ENCODE data around the gene PPP1R15B.

Gene PPP1R15B

DNA sequence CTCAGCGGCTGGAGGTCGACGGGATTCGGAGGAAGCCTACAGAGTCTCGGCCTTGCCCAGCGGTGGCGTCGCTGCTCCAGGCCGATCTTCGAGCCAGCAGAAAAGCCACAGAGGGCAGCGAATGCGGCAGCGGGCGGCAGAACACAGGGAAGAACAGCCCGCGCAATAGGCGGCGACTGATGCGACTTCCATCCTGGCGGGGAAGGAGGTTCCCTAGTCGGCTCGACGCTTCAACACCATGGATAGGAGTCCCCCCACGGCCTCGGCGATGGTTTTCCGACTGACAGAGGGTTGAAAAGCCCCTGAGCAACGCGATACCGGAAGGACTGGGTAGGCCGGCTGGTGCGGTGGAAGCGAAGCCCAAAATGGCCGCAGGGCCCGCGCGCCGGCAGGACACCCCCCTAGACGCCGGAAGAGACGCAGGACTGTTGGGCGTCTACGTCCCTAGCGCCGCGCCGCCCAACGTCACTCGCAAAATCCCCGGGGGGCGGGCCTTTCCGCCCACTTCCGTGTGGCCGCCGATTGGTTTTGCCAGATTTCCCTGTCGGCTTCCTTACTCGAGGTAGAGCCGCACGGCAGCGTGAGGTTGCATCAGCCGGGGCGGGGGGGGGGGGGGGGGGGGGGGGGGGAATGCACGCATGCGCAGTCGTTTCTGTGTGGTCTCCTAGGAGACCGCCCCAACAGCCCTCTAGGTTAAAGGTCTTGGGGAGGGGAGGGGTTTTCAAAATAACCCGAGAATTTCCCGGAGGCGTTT lies at the start of gene PPP1R15B:
TSS of gene PPP1R15B (minus strand) at position 367 of the 754 bp plus-strand sequence. CDS start 406 bp downstream, outside the sequence.
- peak; percentile 45 for FAIRE-seq
- DNase-seq (ENCODE audit: low spot score): peak; percentile 97

DNA sequence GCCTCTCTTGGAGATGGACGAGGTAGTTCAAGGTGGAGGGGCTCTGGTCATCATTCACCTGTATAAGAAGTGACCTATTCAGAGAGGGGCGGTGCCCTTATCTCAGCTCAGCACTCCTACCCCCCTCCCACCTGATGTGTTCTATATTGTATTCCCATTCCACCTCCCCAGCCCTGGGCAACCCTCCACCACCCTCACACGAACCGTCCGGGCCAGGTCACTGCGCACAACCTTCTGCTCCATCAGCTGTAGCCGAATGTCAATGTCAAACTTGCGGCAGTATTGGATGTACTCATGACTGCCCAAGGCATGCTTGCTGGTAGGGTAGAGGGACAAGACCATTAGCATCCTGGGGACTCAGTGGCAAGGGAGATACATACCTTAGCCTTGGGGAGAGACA lies 48.7 kb upstream of the PPP1R15B start:
- DNase-seq (ENCODE audit: low spot score): no peak
- FAIRE-seq: no peak

DNA sequence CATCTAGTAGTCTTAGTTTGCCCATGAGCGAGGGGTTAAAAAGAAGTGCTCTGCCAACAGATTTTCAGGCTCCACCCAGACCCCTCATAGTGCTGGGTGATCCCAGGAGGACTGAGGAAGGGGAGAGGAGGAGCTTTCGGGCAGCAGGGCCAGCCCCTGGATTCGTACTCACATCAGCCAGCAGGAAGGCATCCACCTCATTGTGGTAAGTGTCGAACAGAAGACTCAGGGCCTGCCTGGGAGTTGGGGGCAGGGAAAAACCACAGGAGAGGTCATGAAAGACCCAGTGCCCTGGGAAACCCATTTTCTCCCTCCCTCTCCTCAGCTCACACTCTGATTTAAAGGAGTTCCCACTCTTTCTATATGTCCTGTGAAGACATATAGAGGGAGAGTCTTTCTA lies 48.1 kb upstream of the PPP1R15B start:
- no peak for DNase-seq (ENCODE audit: low spot score)

DNA sequence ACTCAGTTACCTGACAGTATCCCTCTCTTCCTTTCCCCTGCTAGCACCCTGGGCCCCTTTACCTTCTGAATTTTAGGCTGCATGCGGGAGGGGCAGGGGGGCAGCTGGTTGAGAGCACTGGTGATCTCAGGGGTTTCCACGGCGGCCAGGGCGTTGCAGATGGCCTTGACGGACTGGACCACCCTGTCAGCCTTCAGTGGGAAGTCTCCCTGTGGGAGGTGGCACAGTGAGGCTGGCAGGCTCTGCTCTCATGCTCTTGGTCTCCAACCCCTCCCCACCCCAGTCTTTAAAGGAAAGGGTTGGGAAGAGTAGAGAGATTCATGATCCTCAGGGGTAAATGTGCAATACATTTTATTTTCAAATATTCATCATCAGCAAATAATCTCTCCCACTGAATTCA lies 46.0 kb upstream of the PPP1R15B start:
- FAIRE-seq: no peak
- DNase-seq (ENCODE audit: low spot score): no peak

More for the DNA sequence above, 48.1 kb upstream of the PPP1R15B start:
- FAIRE-seq: no peak

DNA sequence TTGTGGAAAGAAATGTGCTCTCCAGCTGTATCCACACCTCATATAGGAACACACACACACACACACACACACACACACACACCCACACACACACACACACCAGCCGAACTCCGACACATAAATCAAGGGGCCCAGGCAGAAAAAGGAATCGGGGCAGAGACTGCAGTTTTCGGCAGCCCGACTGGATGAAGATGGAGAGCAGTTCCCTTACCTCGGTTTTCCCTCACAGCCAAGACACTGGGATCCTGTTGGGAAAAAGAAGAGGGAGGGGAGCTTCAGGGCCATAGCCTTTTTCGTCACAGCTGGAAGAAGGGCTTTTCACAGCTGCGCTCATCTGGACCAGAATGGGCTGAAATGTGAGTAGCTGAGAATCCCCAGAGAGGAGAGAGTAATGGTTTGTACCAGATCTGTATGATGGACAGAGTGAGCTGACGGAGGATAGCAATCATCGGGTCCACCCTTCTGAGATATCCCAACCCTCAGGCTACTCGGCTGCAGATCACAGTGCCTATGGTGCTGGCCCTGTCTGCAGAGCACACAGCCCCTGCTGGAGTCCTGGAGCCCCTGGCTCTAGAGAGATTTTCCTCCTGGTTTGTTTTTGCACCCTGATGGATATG lies 45.3 kb upstream of the PPP1R15B start:
- DNase-seq (ENCODE audit: low spot score) (no peak), FAIRE-seq (no peak)

DNA sequence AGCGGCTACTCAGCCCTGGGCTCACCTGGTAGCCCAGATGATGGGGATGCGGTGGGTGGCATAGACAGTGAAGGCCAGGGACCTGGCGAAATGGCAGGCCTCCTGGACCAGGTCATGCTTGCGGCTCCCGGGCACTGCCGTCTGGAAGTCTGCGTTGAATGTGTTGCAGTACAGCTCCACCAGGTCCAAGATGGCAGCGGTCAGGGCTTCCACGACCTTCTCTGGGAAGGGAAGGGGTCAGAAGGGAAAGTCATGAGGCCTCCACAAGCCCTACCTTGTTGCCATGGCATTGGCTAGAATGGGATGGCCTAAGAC lies 44.2 kb upstream of the PPP1R15B start:
- DNase-seq (ENCODE audit: low spot score): no peak
- FAIRE-seq: no peak

DNA sequence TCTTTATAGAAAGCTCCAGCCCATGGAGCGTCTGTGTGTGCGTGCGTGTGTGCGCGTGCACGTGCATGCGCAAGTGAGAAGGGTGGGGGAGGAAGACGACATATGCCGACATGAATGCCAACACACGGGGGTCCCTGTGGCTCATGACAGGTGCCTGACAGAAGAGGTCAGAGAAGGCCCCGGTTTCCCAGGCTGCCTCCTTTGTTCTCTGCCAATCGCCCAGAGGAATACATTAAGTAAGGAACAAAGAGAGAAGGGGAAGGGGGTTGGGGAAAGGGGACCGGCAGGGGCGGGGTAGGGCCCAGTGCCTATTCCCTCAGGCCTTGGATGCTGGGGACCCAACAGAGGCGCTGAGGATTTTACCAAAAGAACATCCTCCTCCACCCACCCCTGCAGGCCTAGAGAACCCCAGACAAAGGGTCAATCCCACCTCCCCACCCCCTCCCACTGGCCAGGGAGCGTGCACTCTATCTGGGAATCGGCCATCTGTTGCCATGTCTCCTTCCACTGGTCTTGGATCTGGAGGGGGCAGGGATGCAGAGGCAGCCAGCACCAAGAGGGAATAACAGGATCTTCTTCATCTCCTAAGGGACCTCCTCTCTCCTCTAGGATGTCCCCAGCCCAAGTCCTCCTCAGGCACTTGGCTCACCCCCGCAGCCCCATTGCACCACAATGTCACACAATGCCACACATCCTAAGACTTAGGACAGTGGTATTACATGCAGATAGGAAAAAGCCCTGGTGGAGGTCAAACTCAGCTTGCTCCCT lies 43.6 kb upstream of the PPP1R15B start:
- no peak for FAIRE-seq
- DNase-seq (ENCODE audit: low spot score): no peak

DNA sequence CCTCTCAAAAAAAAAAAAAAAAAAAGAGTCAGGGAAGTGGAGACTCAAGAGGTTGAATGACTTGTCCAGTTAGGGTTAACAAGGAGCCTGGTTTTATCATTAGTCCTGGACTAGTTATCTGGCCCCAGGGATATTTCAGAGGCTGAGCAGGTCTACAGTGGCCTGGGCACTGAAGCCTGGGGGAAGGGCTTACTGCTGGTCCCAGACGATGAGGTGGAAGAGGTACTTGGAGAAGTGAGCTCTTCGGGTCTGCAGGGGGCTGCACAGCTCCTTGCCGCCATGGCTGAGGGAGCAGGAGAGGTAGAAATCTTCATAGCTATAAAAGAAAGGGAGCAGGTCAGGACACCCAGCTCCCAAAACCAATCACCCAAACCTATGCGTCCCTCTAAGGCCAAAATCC lies 42.9 kb upstream of the PPP1R15B start:
- no peak for FAIRE-seq
- no peak for DNase-seq (ENCODE audit: low spot score)

DNA sequence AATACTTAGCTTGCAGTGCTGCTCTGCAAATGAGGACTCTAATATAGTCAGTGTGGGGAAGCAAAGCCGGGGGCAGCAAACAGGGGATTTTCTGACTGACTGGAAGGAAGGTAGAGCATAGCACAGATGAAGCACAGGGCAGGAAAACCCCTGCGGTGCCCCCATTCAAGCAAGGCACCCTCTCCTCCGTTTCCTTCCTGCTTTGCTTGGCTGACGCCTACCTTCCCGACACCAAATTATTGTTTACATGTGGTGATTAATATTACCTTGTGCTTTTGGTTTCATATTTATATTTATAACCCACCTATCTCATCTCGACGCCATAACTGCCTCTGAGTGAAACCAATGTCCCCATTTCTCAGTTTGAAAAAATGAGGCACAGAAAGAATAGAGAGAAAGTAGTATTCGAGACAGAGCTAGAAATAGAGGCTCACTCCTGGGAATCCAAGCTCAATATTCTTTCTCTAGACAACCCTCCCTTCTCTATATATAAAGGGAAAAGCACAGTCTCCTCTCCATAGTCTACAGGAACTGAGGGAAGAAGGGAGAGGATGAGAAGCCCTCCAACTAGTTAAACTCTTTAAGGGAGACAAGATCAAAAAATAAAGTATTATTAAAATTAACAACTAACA lies 41.6 kb upstream of the PPP1R15B start:
- FAIRE-seq (no peak), DNase-seq (ENCODE audit: low spot score) (no peak)

DNA sequence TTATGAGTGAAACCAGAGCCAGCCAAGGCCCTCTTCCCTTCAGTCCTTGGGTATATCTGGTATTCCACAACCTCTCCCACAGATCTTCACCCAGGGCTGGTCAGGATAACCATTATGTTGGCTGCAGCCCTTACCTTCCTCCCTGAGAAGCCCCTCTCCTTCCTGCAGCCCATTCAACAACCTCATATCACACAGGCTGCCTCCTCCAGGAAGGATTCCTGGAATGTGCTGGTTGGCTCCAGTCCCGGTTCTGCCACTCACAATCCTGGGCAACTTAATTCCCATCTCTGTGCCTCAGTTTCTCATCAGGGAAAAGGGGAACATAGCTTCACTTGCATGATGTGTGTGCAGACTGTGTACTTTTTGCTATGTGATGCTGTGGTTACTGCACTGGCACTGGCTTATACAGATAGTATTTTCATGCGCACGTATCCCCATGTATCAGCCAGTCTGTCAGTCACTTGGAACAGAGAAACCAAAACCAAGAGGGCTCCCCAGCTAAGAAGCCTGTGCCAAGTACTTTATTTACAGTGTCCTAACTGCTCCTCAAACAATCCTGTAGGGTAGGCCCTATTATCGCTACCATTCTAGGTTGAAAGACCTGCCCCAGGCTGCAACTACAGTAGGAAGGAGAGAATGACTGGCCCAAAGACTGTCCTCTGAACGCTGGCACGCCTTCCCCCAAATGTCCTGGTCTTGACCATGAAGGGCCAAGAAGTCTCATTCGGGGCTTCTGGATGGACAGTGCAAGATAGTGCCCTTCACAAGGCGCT lies 39.9 kb upstream of the PPP1R15B start:
- no peak for DNase-seq (ENCODE audit: low spot score)
- FAIRE-seq: no peak

DNA sequence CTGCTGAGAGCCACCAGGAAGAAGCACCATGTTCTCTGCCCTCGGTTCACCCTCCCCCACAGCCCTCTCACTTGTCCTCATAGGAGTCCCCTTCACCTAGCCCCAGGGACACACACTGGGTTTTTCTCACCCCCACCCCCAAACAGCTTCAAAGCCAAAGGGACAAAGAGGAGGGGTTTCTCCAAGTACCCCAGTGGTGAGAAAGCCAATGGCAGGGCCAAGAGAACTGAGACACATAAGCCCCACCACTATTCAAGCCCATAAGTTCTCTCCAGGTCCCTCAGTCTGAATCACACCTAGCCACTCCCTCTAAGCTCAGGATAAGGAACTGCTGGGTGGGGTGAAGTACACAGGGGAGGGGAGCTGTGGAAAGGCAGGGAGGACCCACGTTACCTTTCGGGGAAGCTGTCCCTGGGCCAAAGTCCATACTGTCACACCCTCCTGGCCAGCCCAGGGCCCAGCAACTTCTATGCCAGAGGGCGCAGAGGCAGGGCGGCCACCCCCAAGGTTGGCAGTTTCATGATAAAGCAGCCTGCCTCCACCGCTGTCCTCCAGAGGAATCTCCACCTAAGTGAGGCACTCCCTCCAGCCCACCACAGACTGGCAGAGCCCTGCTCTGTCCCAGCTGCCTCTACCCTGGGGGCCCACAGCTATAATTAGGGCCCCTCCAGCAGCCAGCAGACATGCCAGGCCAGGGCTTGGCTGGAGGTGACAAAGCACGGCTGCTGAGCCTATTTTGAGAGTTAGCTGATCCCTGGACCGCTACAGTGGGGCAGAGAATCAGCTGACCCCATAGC lies 39.0 kb upstream of the PPP1R15B start:
- DNase-seq (ENCODE audit: low spot score) (no peak), FAIRE-seq (no peak)

DNA sequence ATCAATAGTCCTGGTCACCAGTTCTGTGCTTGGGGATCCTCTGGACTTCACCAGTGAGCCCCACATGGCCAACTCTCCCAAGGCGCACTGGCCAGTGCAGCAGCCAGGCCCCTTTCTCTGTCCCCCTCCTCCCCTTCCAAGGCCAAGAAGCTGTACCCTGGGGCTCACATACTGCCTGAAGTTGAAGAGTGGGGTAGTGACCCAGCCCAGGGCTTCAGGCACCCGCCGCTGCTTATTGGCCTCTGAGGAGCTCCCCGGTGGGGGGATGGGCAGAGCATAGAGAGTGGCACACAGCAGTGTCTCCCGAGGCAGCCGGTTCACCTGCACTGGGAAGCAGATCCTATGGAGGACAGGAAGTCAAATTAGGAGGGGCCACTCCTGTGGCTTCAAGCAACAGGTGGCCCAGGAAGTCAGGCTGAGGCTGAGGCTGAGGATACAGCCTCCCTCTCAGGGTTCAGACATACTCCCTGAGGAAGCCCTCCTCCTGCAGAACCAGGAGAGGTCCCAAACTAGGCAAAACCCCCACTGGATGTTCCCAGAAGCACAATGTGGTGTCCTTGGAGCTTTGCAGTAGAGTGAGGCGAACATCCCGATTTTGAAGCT lies 38.2 kb upstream of the PPP1R15B start:
- no peak for DNase-seq (ENCODE audit: low spot score)
- no peak for FAIRE-seq

DNA sequence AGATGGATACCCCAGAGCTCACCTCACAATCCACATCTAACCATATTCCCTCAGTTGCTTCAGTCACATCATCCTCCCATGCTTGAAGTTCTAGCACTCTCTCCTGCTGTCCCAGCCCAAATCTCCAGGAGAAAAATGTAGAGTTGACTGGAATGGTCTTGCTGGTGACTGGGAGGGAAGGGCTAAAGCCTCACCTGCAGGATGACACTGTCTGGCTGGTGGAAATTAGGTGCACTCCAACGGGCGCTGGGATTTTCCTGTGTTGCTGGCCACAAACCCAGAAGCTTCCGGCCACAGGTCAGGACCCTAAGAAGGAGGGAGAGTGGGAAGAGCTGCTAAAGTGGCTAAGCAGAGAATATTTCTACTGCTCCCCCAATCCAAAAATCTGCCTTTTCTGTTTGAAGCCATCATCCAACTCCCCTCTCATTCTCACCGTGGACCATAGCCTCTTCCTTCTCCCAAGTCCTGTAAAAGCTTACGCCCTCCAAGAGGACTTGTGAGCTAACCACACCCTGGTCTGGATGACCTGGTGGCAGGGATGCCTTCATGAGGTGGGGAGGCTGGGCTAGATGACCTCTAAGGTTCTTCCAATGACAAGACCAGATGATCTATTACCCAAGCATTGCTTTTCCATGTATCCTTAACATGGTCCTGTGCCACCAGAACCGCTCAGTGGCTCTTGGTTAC lies 37.5 kb upstream of the PPP1R15B start:
- DNase-seq (ENCODE audit: low spot score) (no peak), FAIRE-seq (no peak)

DNA sequence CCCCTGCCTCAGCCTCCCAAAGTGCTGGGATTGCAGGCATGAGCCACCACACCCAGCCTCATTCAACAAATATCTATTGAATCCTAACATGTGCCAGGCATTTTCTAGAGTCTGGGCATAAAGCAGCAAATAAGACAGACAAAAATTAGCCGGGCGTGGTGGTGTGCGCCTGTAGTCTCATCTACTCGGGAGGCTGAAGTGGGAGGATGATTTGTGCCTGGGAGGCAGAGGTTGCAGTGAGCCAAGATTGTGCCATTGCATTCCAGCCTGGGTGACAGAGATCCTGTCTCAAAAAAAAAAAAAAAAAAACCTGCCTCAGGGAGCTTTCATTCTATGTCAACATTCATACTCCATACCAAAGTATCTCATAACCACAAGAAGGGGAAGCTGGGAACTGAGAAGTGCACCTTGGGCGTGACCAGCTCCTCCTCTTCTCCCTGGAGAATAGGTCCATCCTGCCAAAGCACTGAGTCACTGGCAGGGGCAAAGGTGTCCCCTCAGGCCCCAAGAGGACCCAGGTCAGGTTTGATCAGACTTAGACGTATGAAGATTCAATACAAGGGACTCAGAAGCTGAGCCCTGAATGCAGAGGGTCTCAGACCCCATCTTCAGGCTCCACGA lies 36.8 kb upstream of the PPP1R15B start:
- peak; percentile 27 for DNase-seq (ENCODE audit: low spot score)
- FAIRE-seq: no peak

DNA sequence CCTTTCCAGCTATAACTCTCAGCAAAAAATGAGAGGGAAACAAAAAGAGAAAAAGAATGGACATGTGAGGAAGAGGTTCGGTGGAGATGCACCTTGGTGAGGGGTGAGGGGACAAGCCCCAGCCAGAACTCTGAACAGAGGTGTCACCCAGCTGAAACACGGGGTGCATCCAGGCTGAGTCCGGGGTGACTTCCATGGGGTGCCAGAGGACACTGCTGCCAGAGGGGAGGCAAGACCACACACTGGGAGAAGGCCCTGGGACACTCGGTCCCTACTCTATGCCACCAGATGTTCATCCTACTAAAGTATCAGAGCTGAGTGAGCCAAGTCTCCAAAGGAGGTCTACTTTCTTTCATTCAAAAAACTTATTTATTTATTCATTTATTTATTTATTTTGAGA lies 36.1 kb upstream of the PPP1R15B start:
- DNase-seq (ENCODE audit: low spot score) (no peak), FAIRE-seq (no peak)

DNA sequence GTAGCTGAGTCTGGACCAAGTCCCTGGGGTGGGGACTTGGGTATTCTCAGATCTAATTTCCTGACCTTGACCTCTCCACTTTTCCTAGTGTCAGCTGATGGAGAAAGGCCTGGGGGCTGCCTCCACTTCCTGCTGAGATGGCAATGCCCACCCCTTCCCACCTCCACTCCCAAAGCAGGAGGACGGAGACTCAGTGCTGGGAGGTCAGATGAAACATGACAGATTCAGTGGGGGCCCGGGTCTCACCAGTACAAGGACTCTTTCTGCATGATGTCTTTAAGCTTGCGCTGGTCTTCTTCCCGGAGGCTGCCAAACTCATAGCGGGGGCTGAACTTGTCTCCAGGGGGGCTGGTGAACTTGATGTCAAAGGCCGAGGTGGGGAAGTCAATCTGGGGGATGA lies 35.6 kb upstream of the PPP1R15B start:
- DNase-seq (ENCODE audit: low spot score): no peak
- no peak for FAIRE-seq

DNA sequence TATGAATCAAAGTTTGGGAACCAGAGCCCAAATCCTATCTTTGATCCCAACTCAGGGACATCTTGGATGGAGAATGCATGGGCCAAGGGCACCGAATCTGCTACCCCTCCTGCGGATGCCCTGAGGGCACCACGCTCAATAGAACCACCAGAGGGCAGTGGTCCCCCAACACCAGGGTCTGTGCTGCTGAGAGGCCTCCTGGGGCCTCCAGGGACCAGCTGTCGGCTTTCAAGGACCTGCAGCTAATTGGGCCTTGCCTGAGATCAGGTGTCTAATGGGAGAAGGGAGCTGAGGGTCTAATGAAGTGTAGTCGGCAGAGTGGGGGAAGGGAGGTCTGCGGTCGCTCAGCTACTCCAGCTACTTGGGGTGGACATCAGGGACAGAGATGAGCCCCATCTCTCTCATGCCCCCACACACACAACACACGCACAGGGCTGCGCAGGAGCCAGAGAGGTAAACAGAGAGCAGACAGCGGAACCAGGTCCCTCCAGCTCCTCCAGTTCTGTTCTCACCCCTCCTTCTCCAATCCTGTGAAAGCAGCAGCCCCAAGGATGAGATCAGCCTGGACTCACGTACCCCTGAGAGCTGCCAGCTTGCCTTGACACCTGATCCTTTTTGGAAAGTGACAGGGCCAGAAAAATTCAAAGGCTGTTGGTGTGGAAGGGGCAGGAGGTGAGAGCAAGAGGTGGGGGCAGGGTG lies 34.9 kb upstream of the PPP1R15B start:
- DNase-seq (ENCODE audit: low spot score): peak; percentile 13
- FAIRE-seq: no peak

DNA sequence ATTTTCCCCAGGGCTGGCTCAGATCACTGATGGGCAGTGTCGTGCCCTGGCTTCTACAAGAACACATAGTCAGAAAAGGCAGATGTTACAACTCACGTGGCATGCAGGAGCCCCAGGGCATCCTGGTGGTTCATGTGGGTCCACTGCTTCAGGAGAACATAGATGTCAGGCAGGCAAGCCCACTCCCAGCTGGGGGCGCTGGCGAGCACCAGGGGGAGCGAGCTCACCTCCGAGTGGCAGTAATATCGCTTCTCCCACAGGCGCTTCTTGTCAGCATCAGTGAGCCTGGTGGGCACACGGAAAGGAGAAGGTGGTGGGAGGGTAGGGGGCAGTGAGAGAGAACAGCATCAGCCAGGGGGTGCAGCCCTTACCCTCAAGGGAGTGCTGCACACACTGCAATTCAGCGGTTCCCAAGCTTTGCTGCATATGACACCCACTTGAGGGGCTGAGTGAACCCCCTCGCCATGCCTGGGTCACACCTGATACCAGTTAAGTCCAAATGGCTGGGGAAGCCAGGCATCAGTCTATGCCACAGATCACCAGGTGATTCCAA lies 34.3 kb upstream of the PPP1R15B start:
- FAIRE-seq (no peak), DNase-seq (ENCODE audit: low spot score) (no peak)

Measured in RCC 7860 (cell line).